AG10803 (cell line): ENCODE results near the gene RNF214.
"Not testable (repeated sequence)": the region's sequence is repeated elsewhere in the genome, so short reads cannot be mapped to it uniquely, and the experiment has no call there.

Experiments used
- DNase-seq: peaks from one replicate; pipeline ENCODE4 v3.0.0; 2010; ENCODE audit warnings: low read depth
- H3K4me3 ChIP-seq: 2 replicates; pipeline ENCODE4 v1.5.1; 2011; ENCODE audit warnings: mild to moderate bottlenecking, low read length, control low read depth
- CTCF ChIP-seq: conservative IDR thresholded peaks from 2 replicates; pipeline ENCODE4 v1.5.1; 2011; ENCODE audit warnings: mild to moderate bottlenecking, low read length, control low read depth, inconsistent platforms

RNF214 gene

GRCh38 chr11:117248341-117248740, 15.9 kb downstream of the RNF214 start:
- no peak for TF ChIP-seq CTCF
- no peak overlapping the region for H3K4me3 ChIP-seq
- DNase-seq = no peak

- TF ChIP-seq CTCF = no peak
- no peak overlapping the region for H3K4me3 ChIP-seq
Observed at GRCh38 chr11:117249571-117249970, 17.1 kb downstream of the RNF214 start.

GRCh38 chr11:117251506-117251905, 19.0 kb downstream of the RNF214 start:
- no peak for TF ChIP-seq CTCF
- H3K4me3 ChIP-seq = no peak overlapping the region
- no peak for DNase-seq

More at GRCh38 chr11:117249571-117249970, 17.1 kb downstream of the RNF214 start:
- no peak for DNase-seq

- H3K4me3 ChIP-seq = no peak overlapping the region
- no peak for TF ChIP-seq CTCF
- no peak for DNase-seq
Observed at GRCh38 chr11:117255966-117256365, 23.5 kb downstream of the RNF214 start.

- H3K4me3 ChIP-seq = no peak overlapping the region
- no peak for TF ChIP-seq CTCF
- DNase-seq = peak; percentile 35
Observed at GRCh38 chr11:117256573-117256972, 24.1 kb downstream of the RNF214 start.

GRCh38 chr11:117258576-117258975, 26.1 kb downstream of the RNF214 start:
- no peak overlapping the region for H3K4me3 ChIP-seq
- TF ChIP-seq CTCF = no peak
- no peak for DNase-seq

GRCh38 chr11:117259417-117259816, 26.9 kb downstream of the RNF214 start:
- H3K4me3 ChIP-seq = no peak overlapping the region
- DNase-seq = peak; percentile 75
- TF ChIP-seq CTCF = no peak

- not testable (repeated sequence) for DNase-seq, H3K4me3 ChIP-seq
Observed at GRCh38 chr11:117264624-117265323, 32.3 kb downstream of the RNF214 start.
